Measurements from ENCODE around the gene HOXC10. TPM values are rescaled to one million over a fixed set of nuclear protein-coding genes. Genes with fewer than 3 reads are reported as not detected.

Gene HOXC10
- total and polyA plus RNA-seq, 2 experiments from 2014 or later = not detected

DNA sequence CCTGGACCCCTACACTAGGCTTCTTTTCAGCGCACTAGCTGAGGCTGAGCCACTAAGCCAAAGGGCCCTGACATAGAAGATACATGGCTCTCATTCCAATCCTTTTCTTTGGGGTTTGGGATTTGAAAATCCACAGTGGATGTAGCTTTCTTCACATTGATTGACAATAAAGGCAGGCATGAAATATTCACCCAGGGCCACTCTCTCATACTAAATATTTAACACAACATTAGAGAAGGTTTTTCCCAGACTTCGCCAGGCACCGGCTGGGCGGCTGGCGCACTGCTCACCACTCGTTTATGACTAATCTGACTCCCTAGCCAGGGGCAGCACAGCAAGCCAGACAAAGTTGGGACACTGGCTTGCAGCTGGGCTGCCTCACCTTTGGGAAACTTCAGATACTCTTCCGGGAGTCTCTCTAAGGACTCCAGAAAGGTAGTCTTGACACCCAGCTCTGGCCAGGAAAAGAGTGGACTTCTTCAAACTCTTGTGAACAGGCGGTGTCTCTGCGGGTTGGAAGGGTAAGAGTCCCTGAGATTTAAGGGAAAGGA lies 12.7 kb upstream of the HOXC10 start:
- H4K20me1 ChIP-seq (replicated peaks; ENCODE audit: insufficient read depth) = peaks cover 49% of the 10 kb centered on the region
- peaks cover 16% of the 10 kb centered on the region for H3K4me1 ChIP-seq (ENCODE audit: insufficient read depth)
- no peak overlapping the region for H3K27ac ChIP-seq (ENCODE audit: low read depth)
- Mint-ChIP-seq H3K27ac (no peak overlapping the region), H3K36me3 (ENCODE audit: low read depth) (no peaks in the 10 kb centered on the region), H3K4me3 (no peak overlapping the region; the same call in 2 of the 3 replicates), H3K4me1 (peaks cover 17% of the 10 kb centered on the region), H3K9me3 (no peaks in the 10 kb centered on the region; the same call in 1 of the 3 replicates), H3K27me3 (ENCODE audit: insufficient read depth, low read depth, poor library complexity) (peaks cover 99% of the 10 kb centered on the region)
- H3K4me2 ChIP-seq = no peak overlapping the region
- peaks cover 100% of the 10 kb centered on the region for H3K27me3 ChIP-seq (ENCODE audit: insufficient read depth)
- TF ChIP-seq EZH2phosphoT487 (IDR thresholded peaks at IDR 0.05; ENCODE audit: unreplicated experiment) (no peak), EZH2 (IDR thresholded peaks at IDR 0.05; ENCODE audit: low read depth, unreplicated experiment) (peak; percentile 77)
- DNase-seq (ENCODE audit: low spot score) (no peak), ATAC-seq (no peak)
- H3K79me2 ChIP-seq (replicated peaks; ENCODE audit: insufficient read depth) = no peaks in the 10 kb centered on the region
- peaks cover 28% of the 10 kb centered on the region for H3F3A ChIP-seq (replicated peaks; ENCODE audit: low read depth)
- H2AFZ ChIP-seq = no peak overlapping the region
- no peaks in the 10 kb centered on the region for H3K9me2 ChIP-seq (ENCODE audit: insufficient read depth)
- no peak overlapping the region for H3K4me3 ChIP-seq
- no peaks in the 10 kb centered on the region; the same call in 1 of the 2 replicates for H3K36me3 ChIP-seq (ENCODE audit: insufficient read depth)

DNA sequence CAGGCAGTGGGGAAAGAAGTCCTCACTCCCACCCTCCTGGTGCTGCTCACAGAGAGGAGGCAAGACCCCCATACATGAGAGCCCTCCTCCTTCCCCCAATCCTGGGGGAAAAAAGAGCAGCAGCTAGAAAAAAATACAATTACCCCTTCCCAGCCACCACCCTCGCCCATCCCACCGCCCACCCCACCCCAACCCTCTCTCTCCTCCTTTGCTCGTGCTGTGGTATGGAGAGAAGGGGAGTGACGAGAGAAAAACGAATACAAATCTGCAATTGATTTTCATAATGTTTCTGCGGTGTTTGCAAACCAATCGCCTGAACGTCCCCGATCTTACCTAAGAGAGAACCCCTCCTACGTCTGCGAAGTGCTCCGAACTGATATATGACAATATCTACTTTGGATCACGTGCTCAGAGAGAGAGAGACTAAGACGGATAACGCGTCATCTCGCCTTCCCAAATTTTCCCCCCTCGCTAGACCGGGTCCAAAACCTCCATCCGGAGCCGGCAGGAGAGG lies 12.2 kb upstream of the HOXC10 start, which contains the start of gene HOXC11:
TSS of gene HOXC11 (plus strand) at position 405 of the 514 bp plus-strand sequence. CDS start 116 bp downstream, outside the sequence.
- H4K20me1 ChIP-seq (replicated peaks; ENCODE audit: insufficient read depth) = peaks cover 49% of the 10 kb centered on the region
- Mint-ChIP-seq H3K4me1 (peaks cover 17% of the 10 kb centered on the region), H3K36me3 (ENCODE audit: low read depth) (no peaks in the 10 kb centered on the region), H3K9me3 (no peaks in the 10 kb centered on the region; the same call in 1 of the 3 replicates), H3K27me3 (ENCODE audit: insufficient read depth, low read depth, poor library complexity) (peaks cover 99% of the 10 kb centered on the region), H3K27ac (no peak within 1 kb of the TSS), H3K4me3 (peak within 1 kb of the TSS; percentile 60)
- no peak for TF ChIP-seq ZNF114 (CRISPR knock-in tag; IDR thresholded peaks at IDR 0.05)
- peak; percentile 97 for TF ChIP-seq EZH2 (IDR thresholded peaks at IDR 0.05; ENCODE audit: low read depth, unreplicated experiment)
- no peak within 1 kb of the TSS for H3K27ac ChIP-seq (ENCODE audit: low read depth)
- H3K27me3 ChIP-seq (ENCODE audit: insufficient read depth) = peaks cover 100% of the 10 kb centered on the region
- no peaks in the 10 kb centered on the region; the same call in 1 of the 2 replicates for H3K36me3 ChIP-seq (ENCODE audit: insufficient read depth)
- H3K4me1 ChIP-seq (ENCODE audit: insufficient read depth) = peaks cover 17% of the 10 kb centered on the region
- ATAC-seq (no peak), DNase-seq (ENCODE audit: low spot score) (no peak)
- peaks cover 24% of the 10 kb centered on the region for H3F3A ChIP-seq (replicated peaks; ENCODE audit: low read depth)
- no peaks in the 10 kb centered on the region for H3K79me2 ChIP-seq (replicated peaks; ENCODE audit: insufficient read depth)
- H3K9me2 ChIP-seq (ENCODE audit: insufficient read depth) = no peaks in the 10 kb centered on the region
- H3K4me3 ChIP-seq = peak within 1 kb of the TSS; percentile 47
- H2AFZ ChIP-seq = no peak within 1 kb of the TSS
- H3K4me2 ChIP-seq = peak within 1 kb of the TSS; percentile 77

DNA sequence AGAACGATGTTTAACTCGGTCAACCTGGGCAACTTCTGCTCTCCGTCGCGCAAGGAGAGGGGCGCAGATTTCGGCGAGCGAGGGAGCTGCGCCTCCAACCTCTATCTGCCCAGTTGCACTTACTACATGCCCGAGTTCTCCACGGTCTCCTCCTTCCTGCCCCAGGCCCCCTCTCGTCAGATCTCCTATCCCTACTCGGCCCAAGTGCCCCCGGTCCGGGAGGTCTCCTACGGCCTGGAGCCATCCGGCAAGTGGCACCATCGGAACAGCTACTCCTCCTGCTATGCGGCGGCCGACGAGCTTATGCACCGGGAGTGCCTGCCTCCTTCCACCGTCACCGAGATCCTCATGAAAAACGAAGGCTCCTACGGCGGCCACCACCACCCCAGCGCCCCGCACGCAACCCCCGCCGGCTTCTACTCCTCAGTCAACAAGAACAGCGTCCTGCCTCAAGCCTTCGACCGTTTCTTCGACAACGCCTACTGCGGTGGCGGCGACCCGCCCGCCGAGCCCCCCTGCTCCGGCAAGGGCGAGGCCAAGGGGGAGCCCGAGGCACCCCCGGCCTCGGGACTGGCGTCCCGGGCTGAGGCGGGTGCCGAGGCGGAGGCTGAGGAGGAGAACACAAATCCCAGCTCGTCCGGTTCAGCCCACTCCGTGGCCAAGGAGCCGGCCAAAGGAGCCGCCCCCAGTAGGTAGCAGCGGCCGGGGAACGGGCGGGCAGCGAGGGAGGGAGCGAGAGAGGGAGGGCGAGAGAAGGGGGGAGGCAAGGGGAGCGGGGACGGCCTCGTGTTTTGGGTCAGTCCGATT lies 11.5 kb upstream of the HOXC10 start:
- peak; percentile 43 for ATAC-seq
- TF ChIP-seq, protein P1, sequence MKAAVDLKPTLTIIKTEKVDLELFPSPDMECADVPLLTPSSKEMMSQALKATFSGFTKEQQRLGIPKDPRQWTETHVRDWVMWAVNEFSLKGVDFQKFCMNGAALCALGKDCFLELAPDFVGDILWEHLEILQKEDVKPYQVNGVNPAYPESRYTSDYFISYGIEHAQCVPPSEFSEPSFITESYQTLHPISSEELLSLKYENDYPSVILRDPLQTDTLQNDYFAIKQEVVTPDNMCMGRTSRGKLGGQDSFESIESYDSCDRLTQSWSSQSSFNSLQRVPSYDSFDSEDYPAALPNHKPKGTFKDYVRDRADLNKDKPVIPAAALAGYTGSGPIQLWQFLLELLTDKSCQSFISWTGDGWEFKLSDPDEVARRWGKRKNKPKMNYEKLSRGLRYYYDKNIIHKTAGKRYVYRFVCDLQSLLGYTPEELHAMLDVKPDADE (IDR thresholded peaks at IDR 0.05) = no peak
- TF ChIP-seq, protein P2, sequence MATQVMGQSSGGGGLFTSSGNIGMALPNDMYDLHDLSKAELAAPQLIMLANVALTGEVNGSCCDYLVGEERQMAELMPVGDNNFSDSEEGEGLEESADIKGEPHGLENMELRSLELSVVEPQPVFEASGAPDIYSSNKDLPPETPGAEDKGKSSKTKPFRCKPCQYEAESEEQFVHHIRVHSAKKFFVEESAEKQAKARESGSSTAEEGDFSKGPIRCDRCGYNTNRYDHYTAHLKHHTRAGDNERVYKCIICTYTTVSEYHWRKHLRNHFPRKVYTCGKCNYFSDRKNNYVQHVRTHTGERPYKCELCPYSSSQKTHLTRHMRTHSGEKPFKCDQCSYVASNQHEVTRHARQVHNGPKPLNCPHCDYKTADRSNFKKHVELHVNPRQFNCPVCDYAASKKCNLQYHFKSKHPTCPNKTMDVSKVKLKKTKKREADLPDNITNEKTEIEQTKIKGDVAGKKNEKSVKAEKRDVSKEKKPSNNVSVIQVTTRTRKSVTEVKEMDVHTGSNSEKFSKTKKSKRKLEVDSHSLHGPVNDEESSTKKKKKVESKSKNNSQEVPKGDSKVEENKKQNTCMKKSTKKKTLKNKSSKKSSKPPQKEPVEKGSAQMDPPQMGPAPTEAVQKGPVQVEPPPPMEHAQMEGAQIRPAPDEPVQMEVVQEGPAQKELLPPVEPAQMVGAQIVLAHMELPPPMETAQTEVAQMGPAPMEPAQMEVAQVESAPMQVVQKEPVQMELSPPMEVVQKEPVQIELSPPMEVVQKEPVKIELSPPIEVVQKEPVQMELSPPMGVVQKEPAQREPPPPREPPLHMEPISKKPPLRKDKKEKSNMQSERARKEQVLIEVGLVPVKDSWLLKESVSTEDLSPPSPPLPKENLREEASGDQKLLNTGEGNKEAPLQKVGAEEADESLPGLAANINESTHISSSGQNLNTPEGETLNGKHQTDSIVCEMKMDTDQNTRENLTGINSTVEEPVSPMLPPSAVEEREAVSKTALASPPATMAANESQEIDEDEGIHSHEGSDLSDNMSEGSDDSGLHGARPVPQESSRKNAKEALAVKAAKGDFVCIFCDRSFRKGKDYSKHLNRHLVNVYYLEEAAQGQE (IDR thresholded peaks at IDR 0.05; ENCODE audit: unreplicated experiment) = no peak
- no peak for TF ChIP-seq STAT1 (IDR thresholded peaks at IDR 0.05; ENCODE audit: unreplicated experiment)
- TF ChIP-seq ZNF331 (CRISPR knock-in tag; IDR thresholded peaks at IDR 0.05; ENCODE audit: low read depth) = no peak
- TF ChIP-seq ZNF114 (CRISPR knock-in tag; IDR thresholded peaks at IDR 0.05) = no peak
- no peak for TF ChIP-seq NANOG (IDR thresholded peaks at IDR 0.05; ENCODE audit: borderline replicate concordance)
- TF ChIP-seq EZH2phosphoT487 (IDR thresholded peaks at IDR 0.05; ENCODE audit: unreplicated experiment) = peak; percentile 90
- peak; percentile 86 for TF ChIP-seq EZH2 (IDR thresholded peaks at IDR 0.05; ENCODE audit: low read depth, unreplicated experiment)
- H3K27me3 ChIP-seq (ENCODE audit: insufficient read depth) = peaks cover 100% of the 10 kb centered on the region
- Mint-ChIP-seq H3K4me3 (peak overlapping the region; percentile 60), H3K36me3 (ENCODE audit: low read depth) (no peaks in the 10 kb centered on the region), H3K9me3 (no peaks in the 10 kb centered on the region; the same call in 1 of the 3 replicates), H3K4me1 (peaks cover 20% of the 10 kb centered on the region), H3K27ac (no peak overlapping the region), H3K27me3 (ENCODE audit: insufficient read depth, low read depth, poor library complexity) (peaks cover 99% of the 10 kb centered on the region)
- no peak overlapping the region for H3K27ac ChIP-seq (ENCODE audit: low read depth)
- H3K79me2 ChIP-seq (replicated peaks; ENCODE audit: insufficient read depth) = no peaks in the 10 kb centered on the region
- H3F3A ChIP-seq (replicated peaks; ENCODE audit: low read depth) = peaks cover 19% of the 10 kb centered on the region
- no peaks in the 10 kb centered on the region; the same call in 1 of the 2 replicates for H3K36me3 ChIP-seq (ENCODE audit: insufficient read depth)
- peak; percentile 82 for DNase-seq (ENCODE audit: low spot score)
- peaks cover 45% of the 10 kb centered on the region for H4K20me1 ChIP-seq (replicated peaks; ENCODE audit: insufficient read depth)
- no peak overlapping the region for H2AFZ ChIP-seq
- H3K4me3 ChIP-seq = peak overlapping the region; percentile 47
- no peaks in the 10 kb centered on the region for H3K9me2 ChIP-seq (ENCODE audit: insufficient read depth)
- peak overlapping the region; percentile 77 for H3K4me2 ChIP-seq
- H3K4me1 ChIP-seq (ENCODE audit: insufficient read depth) = peaks cover 21% of the 10 kb centered on the region

All from GM23338 (cell line).